Sigmoid colon (tissue), 4 donors: ENCODE data around the gene EEF1A1.

Experiments used
- EP300 ChIP-seq, 4 donors: sonication (generic); formaldehyde crosslinking; IDR thresholded peaks; one replicate each; pipeline ENCODE4 v1.6.1; 2017; ENCODE audit warnings: antibody characterized with exemption in 4 of 4
- POLR2A ChIP-seq, 2 donors: fragments of 450-650 bp; IDR thresholded peaks; one replicate each; pipeline ENCODE4 v1.6.1; 2016; ENCODE audit warnings: antibody characterized with exemption in 2 of 2, mild to moderate bottlenecking in 2 of 2, moderate library complexity in 2 of 2
- POLR2AphosphoS5 ChIP-seq, 4 donors: sonication (generic); formaldehyde crosslinking; IDR thresholded peaks; one replicate each; pipeline ENCODE4 v1.6.1; 2017; ENCODE audit warnings: antibody characterized with exemption in 4 of 4
- TF ChIP-seq, protein P1 (sequence below), 4 experiments: fragments of 450-650 bp in 3 of 4; fragments of 200-600 bp in 1 of 4; IDR thresholded peaks; one replicate each; pipeline ENCODE4 v1.5.1; 2016 to 2019; ENCODE audit warnings: antibody characterized with exemption in 4 of 4, mild to moderate bottlenecking in 3 of 4, moderate library complexity in 2 of 4

DNA sequence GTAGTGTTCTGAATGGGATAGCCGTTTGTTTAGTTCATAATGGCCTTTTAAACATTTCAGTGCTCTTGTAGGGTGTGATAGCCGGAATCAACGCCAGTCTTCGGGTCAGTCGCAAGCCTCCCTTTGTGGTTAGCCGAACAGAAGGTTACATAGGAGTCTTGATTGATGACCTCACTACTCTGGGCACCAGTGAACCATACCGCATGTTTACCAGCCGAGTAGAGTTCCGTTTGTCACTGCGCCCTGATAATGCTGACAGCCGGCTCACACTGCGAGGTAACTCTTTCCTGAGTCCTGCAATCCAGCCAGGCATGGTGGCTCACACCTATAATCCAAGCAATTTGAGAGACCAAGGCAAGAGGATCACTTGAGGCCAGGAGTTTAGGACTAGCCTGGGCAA lies 38.9 kb downstream of the EEF1A1 start:
- TF ChIP-seq POLR2A (IDR thresholded peaks at IDR 0.05) (no peak), EP300 (IDR thresholded peaks at IDR 0.05) (no peak), POLR2AphosphoS5 (IDR thresholded peaks at IDR 0.05) (no peak)
- TF ChIP-seq, protein P1, sequence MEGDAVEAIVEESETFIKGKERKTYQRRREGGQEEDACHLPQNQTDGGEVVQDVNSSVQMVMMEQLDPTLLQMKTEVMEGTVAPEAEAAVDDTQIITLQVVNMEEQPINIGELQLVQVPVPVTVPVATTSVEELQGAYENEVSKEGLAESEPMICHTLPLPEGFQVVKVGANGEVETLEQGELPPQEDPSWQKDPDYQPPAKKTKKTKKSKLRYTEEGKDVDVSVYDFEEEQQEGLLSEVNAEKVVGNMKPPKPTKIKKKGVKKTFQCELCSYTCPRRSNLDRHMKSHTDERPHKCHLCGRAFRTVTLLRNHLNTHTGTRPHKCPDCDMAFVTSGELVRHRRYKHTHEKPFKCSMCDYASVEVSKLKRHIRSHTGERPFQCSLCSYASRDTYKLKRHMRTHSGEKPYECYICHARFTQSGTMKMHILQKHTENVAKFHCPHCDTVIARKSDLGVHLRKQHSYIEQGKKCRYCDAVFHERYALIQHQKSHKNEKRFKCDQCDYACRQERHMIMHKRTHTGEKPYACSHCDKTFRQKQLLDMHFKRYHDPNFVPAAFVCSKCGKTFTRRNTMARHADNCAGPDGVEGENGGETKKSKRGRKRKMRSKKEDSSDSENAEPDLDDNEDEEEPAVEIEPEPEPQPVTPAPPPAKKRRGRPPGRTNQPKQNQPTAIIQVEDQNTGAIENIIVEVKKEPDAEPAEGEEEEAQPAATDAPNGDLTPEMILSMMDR (IDR thresholded peaks at IDR 0.05) = no peak
